Cardiac septum (tissue), 1 donor: ENCODE results near the gene RNPEPL1. TPM values are rescaled to one million over a fixed set of nuclear protein-coding genes. Genes with fewer than 3 reads are reported as not detected.
A peak's percentile ranks its signal among the peaks of the same experiment; 100 is the strongest.

ENCODE experiments used
- DNase-seq: peaks from one replicate; pipeline ENCODE4 v3.0.0-alpha.2; 2020; ENCODE audit warnings: low spot score
- intact Hi-C: fragments of 100-400 bp; cut with DNase I; formaldehyde crosslinking; loops from one replicate; pipeline ENCODE4 v1.14.0; 2022
- total RNA-seq: library from RNA; stranded (reverse); fragmentation: NEBNext Ultra II Directional; extraction: Animal tissue kit (Norgen Biotek cat#: 25700); gene quantifications from one replicate; pipeline ENCODE4 v1.2.1, GENCODE V29; 2021
- donor health status: DM: no; HTN: no; CAD: no.

RNPEPL1 gene
- total RNA-seq, 1 donor from 2014 or later, result 73.8 TPM

DNA sequence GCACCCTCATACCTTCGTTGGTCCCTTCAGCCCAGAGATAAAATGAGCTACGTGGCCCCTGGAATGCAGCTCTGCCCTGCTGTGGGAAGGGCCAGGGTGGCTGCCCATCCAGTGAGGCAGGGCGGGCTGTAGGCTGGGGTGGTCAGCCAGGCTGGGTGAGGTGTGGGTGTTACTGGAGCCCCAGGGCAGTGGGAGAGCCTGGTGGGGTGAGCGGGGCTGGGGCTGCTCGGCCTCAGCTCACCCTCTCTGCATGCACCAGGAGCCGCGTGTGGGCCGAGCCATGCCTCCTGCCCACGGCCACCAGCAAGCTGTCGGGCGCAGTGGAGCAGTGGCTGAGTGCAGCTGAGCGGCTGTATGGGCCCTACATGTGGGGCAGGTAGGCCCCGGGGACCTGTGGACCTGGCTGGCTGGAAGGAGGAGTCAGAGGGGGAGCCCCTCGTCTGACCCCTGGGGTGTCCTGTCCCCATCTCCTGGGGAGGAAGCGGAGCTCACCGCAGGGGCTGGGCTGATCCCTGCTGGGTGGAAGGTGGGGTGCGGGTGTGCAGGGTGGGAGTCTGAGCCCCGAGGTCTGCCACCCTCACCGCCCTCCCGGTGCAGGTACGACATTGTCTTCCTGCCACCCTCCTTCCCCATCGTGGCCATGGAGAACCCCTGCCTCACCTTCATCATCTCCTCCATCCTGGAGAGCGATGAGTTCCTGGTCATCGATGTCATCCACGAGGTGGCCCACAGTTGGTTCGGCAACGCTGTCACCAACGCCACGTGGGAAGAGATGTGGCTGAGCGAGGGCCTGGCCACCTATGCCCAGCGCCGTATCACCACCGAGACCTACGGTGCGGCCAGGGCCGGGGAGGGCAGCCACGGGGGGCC lies 5.5 kb downstream of the RNPEPL1 start:
- intact Hi-C loops, result no loop called here
- peak; percentile 70 for DNase-seq

DNA sequence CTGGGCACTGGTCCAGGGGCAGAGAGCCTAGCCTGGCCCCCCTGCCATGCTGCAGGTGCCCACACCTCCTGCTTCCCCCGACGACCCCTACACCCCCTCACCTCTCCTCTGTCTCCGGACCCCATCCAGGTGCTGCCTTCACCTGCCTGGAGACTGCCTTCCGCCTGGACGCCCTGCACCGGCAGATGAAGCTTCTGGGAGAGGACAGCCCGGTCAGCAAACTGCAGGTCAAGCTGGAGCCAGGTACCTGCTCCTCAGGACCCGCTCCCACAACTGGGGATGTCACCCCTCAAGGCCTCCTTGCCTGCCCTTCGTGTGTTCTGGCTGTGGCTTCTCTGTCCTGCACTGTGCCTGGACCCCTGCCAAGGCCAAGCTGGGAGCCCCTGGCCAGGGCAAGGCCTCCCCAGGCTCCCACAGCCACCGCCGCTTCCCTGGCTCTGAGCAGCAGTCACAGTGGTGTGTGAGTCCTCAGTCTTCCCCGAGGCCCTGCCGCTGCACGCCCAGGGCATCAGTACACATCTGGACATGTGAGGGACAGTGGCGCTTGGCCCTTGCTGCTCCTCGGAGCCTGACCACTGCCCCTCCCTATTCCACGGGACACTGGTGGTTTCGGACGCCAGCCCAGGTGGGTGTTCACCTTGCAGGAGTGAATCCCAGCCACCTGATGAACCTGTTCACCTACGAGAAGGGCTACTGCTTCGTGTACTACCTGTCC lies 6.3 kb downstream of the RNPEPL1 start:
- no peak for DNase-seq
- intact Hi-C loops, result no loop called here

DNA sequence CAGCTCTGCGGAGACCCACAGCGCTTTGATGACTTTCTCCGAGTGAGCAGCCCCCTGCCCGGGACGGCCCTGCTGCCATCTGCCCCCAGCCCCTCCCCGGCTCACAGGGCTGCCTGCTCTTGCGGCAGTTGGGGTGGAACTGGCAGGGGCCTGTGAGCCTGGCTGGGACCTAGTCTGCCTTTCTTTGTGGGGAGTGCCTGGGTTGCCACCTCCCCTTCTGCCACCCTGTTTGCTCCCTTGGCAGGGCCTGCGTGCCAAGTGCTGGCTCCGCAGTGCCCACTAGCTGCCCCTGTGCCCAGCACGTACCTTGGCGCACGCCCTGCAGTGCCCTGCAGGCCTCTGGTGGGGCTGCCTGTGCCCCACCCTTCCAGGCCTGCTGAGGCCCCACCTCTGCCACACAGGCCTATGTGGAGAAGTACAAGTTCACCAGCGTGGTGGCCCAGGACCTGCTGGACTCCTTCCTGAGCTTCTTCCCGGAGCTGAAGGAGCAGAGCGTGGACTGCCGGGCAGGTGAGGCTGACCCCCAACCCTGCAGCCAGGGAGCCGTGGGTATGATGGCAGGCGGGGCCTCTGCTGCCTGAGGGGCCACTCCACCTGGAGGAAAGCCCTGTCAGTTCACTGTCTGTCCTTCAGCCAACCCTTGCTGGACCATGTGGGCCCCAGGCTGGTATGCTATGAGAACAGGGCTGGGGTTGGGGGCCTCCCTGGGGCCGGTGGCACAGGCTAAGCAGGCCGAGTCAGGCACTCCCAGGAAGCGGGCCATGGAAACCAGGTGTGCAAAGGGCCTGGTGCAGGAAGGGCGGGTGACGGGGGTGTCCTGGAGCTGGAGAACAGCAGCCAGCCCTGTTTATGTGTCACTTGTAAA lies 7.0 kb downstream of the RNPEPL1 start:
- DNase-seq, result no peak
- intact Hi-C loops, result no loop called here

DNA sequence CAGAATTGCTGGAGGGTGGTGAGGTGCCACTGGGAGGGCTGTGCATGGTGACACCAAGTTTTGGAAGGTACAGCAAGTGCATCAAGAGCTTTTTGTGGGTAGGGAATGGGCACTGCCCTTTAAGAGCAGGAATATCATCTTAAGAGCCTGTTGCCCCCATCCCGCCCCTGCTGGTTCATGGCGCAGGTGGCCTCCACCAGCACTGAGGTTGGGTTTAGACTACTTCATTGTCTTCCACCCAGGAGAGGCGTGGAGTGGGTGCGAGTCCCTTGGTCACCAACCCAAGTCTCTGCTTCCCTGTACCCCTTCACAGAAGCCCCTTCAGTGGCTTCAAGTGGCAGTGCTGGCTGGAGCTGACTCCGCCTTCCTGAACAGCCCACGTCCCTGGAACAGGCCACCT lies 7.8 kb downstream of the RNPEPL1 start:
- no peak for DNase-seq
- intact Hi-C loops, result no loop called here

DNA sequence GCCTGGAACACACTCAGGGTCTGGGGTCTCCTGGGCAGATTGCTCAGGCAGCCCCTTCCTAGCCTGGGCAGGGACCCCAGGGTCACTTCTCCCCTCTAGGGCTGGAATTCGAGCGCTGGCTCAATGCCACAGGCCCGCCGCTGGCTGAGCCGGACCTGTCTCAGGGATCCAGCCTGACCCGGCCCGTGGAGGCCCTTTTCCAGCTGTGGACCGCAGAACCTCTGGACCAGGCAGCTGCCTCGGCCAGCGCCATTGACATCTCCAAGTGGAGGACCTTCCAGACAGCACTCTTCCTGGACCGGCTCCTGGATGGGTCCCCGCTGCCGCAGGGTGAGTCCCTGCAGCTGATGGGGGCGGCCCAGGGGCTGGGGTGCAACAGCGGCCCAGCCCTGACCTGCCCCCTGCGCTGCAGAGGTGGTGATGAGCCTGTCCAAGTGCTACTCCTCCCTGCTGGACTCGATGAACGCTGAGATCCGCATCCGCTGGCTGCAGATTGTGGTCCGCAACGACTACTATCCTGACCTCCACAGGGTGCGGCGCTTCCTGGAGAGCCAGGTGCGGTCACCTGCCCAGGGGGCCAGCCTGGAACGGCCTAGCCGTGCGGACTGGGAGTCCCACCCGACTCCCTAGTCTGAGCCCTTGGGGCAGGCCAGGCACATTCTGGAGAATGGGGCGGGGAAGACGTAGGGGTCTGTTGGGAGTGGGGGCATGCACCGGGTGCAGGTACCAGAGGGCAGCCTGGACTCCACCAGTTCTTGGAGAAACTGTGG lies 8.3 kb downstream of the RNPEPL1 start:
- intact Hi-C loops, result no loop called here
- no peak for DNase-seq

DNA sequence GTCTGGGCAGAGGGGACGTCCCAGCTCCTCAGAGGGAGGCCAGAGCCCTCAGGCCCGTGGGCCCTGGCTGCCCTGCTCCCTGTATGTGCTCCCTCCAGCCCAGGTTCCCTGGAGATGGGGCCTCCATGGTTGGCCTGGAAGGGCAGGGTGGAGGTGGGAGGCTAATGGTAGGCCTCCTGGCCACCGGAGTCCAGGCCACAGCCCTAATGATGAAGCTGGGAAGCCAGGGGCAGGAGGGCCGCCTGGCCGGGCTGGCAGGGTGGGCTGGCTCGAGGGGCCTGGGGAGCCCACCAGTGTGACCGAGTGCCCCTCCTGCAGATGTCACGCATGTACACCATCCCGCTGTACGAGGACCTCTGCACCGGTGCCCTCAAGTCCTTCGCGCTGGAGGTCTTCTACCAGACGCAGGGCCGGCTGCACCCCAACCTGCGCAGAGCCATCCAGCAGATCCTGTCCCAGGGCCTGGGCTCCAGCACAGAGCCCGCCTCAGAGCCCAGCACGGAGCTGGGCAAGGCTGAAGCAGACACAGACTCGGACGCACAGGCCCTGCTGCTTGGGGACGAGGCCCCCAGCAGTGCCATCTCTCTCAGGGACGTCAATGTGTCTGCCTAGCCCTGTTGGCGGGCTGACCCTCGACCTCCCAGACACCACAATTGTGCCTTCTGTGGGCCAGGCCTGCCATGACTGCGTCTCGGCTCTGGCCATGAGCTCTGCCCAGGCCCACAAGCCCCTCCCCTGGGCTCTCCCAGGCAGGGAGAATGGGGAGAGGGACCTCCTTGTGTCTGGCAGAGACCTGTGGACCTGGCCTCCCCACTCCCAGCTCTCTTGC lies 9.2 kb downstream of the RNPEPL1 start:
- DNase-seq, result no peak
- intact Hi-C loops, result no loop called here

DNA sequence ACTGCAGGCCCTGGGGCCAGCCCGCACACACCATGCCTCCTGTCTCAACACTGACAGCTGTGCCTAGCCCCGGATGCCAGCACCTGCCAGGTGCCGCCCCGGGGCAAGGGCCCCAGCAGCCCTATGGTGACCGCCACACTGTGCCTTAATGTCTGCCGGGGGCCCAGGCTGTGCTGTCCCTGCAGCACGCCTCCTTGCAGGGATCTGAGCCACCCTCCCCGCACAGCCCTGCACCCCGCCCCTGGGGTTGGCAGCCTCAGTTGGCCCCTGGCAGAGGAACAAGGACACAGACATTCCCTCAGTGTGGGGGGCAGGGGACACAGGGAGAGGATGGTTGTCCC lies 9.8 kb downstream of the RNPEPL1 start:
- intact Hi-C loops, result no loop called here
- no peak for DNase-seq

DNA sequence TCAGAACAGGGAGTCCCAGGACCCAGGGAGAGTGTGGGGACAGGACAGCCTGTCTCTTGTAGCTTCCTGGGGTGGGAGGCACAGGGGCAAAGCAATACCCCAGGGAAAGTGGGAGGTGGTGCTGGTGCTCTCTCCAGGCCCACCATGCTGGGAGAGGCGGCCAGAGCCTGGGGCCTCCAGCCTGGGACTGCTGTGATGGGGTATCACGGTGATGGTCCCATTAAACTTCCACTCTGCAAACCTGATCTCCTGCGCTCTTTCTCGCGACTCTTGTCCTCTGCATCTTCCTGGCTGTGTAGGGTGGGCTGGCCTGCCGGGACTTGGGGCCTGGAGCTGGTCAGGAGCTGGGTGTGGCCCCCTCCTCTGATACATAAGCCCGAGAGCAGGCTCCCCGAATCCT lies 10.2 kb downstream of the RNPEPL1 start:
- DNase-seq, result no peak
- intact Hi-C loops, result no loop called here

DNA sequence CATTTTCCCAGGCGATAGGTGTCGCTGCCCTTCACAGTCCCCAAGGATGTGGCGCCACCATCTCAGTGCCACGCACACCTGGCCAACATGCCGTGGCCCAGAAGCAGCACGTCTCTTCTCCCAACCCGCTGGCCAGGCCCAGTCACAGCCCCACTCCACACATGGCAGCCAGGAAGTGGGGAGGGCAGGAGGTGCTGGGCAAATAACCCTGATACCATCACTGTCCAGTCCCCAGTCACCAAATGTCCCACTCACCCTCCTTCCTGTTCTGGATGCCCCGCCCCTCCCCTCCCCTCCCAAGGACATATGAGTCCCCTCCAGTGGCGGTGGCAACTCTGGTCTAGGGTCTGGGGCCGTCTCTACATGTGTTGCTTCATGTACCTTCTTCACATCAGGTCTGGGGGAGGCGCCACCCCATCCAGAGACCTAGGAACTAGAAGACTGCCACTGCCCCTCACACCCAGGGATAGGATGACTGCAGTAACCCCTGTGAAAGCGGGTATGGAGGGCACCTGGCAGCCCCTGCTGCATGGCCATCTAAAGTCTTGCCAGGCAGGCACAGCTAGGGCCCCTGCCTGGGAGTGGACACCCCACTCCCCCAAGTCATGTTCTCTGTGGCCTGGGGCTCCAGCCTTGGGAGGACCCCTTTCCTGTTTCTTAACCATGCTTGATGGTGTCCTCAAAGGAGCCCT lies 10.9 kb downstream of the RNPEPL1 start:
- intact Hi-C loops, result no loop called here
- no peak for DNase-seq

DNA sequence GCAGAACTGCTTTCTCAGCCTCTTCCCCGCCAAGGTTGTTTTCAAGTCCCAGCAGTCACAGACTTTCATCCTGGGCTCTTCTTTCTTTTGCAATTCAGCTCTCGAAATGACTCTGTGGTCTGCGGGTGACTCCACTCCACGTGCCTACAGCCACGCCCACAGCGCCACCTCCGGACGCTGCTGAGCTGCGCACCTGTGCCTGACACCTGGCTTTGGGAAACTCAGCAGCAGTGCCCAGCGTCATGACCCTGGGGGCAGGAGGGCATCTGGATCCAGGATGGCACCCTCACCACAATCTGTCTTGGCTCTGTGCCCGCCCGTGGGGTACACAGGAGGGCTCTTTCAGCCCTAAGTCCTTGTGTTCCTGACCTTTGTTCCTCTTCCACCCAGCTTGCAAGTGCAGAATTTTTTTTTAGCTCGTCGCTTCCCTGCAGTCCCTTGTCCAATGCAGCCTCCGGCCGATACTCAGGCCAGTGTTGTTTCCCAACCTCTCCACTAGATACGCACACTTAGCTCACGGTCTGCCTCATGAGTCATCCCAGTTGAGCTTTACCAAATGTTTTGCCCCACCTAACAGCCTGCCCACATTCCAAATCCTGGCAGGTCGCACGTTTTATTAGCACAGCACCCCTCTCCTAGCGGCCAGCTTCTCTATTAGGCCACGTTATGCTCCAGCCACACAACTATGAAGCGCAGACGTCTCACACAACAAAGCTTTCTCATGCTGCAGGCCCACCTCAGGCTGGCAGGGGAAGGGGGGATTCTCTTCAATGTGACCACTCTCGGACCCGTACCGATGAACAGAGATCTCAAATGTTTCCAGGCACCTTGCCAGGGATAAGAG lies 11.7 kb downstream of the RNPEPL1 start:
- intact Hi-C loops, result loop anchor here (10.0 kb wide), 1 partner anchor 555 kb away; the partner anchor contains the start of gene NDUFA10
- DNase-seq, result peak; percentile 88

DNA sequence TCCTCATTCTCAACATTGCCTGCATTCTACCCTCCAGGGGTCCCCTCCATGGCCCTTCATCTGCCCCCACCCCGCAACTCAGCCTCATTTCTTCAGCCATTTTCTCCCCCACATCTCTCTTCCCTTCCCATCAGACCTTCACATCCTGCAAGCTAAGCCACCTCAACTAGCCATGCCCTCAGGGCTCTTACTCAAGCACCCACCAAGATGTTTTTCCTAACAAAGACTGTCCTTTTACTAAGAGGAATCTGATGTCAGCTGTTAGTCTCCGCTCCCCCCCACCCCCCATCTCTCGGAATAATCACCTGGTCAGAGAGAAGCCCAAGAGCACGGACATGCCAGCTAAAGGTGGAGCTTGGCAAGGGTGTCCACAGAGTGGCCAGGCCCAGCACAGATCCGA lies 13.5 kb downstream of the RNPEPL1 start:
- intact Hi-C loops, result loop anchor here (10.0 kb wide), 1 partner anchor 557 kb away; the partner anchor contains the start of gene NDUFA10

DNA sequence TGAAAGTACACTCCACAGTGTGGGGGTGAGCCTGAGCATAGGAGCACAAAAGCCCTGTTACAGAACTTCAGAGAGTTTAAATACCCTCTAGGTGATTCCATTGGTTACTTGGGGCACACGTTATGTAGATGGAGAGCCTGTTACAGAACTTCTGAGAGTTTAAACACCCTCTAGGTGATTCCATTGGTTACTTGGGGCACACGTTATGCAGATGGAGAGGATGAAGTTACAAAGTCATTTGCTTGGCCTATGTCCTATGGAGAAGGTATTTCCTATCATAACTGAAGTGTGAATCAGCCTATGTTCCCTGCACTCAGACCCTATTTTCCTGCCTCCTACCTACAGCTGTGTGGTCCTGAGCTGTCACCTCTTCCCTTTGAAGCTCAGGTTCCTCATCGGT lies 14.5 kb downstream of the RNPEPL1 start:
- intact Hi-C loops, result loop anchor here (10.0 kb wide), 1 partner anchor 558 kb away; the partner anchor contains the start of gene NDUFA10

More for the DNA sequence above, 13.5 kb downstream of the RNPEPL1 start:
- no peak for DNase-seq

DNA sequence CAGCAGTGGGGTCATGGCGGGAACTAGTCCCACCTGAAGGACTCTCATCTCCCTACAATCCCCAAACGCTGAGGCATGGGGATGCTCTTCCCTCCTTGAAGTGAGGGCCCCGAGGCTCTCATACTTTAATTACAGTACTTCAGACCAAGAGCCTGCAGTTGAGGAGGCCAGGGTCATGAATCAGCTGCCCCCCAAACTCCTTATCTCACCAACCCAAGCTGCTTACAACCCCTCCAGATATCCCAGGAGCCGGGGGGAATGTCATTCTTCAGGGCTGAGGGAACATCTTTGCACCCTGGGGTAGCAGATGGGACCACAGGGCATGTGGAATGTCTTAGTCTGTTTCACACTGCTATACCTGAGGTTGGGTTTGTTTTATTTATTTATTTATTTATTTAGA lies 15.5 kb downstream of the RNPEPL1 start:
- intact Hi-C loops, result loop anchor here (10.0 kb wide), 1 partner anchor 559 kb away; the partner anchor contains the start of gene NDUFA10
- DNase-seq, result no peak

More for the DNA sequence above, 14.5 kb downstream of the RNPEPL1 start:
- DNase-seq, result no peak

DNA sequence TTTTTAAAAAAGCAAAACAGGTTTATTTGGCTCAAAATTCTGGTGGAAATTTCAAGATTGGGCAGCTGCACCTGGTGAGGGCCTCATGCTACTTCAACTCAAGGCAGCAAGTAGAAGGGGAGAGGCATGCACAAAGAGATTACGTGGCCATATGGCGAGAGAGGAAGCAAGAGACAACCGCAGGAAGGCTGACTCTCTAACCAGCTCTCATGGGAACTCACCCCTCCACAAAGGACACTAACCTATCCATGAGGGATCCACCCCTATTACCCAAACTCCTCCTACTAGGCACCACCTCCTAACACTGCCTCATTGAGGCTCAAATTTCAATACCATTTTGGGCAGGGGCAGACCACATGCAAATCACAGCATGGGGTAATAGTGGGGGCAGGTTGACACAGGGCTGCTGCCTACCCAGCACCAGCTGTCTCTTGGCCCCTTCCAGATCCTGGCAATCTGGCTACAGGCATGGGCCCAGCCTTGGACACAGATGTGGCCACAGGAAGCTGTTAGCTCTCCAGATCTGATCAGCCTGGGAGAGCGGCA lies 16.3 kb downstream of the RNPEPL1 start:
- intact Hi-C loops, result loop anchor here (5.0 to 10.0 kb wide), 2 partner anchors 560 to 563 kb away; partner anchors contain the start of genes NDUFA10 and PASK
- no peak for DNase-seq

DNA sequence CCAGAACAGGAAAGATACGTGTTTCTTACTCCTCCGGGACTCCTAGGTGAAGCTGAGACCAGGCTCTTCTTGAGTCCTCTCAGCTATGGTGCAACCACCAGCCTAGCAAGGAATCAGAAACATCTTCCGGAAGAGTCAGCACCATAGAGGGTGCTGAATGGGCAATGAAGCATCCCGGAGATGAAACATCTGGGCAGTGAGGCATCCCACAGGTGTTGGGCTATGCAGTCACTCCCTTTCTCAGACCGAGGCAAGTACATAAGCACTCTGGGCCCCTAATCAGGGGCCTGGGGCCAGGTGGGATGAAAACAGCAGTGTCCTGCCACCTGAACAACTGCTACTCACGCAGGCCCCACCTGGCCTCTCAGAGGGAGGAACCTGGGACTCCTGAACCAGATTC lies 16.8 kb downstream of the RNPEPL1 start:
- intact Hi-C loops, result loop anchor here (5.0 to 10.0 kb wide), 2 partner anchors 560 to 562 kb away; partner anchors contain the start of genes NDUFA10 and PASK
- peak; percentile 60 for DNase-seq

DNA sequence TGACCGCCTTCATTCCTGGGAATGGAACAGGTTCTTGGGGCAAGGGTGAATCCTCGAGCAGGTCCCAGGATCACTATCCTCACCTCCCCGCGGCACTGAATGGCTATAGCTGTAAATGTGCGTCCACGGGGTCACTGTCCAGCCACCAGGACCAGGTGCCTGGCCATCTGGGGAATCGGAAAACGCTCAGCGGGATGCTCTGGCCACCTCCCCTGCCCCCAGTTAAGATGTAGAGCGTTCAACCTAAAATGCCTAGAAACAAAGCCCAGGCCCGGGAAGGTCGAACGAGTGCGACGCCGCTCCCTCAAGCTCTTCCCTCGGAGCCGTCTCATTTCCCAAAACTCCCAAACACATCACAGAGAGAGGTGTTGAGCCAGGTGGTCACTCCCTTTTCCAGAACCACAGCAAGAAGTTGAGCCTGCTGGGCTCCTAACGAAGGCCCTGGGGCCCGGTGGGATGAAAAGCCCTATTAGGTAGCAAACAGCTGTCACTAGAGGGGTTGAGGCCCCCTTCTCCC lies 17.5 kb downstream of the RNPEPL1 start:
- intact Hi-C loops, result loop anchor here (1.0 to 10.0 kb wide), 4 partner anchors 19 to 562 kb away; partner anchors contain the start of genes NDUFA10 and PASK
- peak; percentile 69 for DNase-seq
